Activated CD8-positive, alpha-beta T cell treated with anti-CD3 and anti-CD28 coated beads for 36 hours (primary cell): ENCODE data around the gene HSPA1L. TPM values are rescaled to one million over a fixed set of nuclear protein-coding genes. Genes with fewer than 3 reads are reported as not detected.

Source experiments
- ATAC-seq: fragments of 200-7000 bp; cut with Tn5 transposase; one replicate; pipeline ENCODE4 v1.10.0; 2021; ENCODE audit warnings: mild to moderate bottlenecking, moderate library complexity
- CTCF ChIA-PET: fragments of 350-600 bp; sonication (Branson Sonifier 250); formaldehyde crosslinking; loops from one replicate; lab custom pipeline; 2021; ENCODE audit warnings: antibody characterized with exemption; lab: Charles Lee
- POLR2A ChIA-PET: fragments of 350-600 bp; sonication (Branson Sonifier 250); formaldehyde crosslinking; loops from one replicate; lab custom pipeline; 2021; ENCODE audit warnings: antibody characterized with exemption; lab: Charles Lee
- DNase-seq: peaks from one replicate; pipeline ENCODE4 v3.0.0-alpha.2; 2020
- H3K27ac Mint-ChIP-seq: one replicate; pipeline ENCODE4 v1.8.0; 2021; ENCODE audit warnings: mild to moderate bottlenecking, mixed read lengths
- H3K27me3 Mint-ChIP-seq: one replicate; pipeline ENCODE4 v1.8.0; 2021; ENCODE audit warnings: mixed read lengths
- H3K36me3 Mint-ChIP-seq: one replicate; pipeline ENCODE4 v1.8.0; 2021; ENCODE audit warnings: low read depth, mixed read lengths
- H3K4me1 Mint-ChIP-seq: one replicate; pipeline ENCODE4 v1.8.0; 2021; ENCODE audit warnings: low read depth, mixed read lengths
- H3K4me3 Mint-ChIP-seq: one replicate; pipeline ENCODE4 v1.8.0; 2021; ENCODE audit warnings: mild to moderate bottlenecking, moderate library complexity, mixed read lengths
- H3K9me3 Mint-ChIP-seq: one replicate; pipeline ENCODE4 v1.8.0; 2021; ENCODE audit warnings: mixed read lengths
- intact Hi-C: fragments of 100-400 bp; cut with micrococcal nuclease; formaldehyde crosslinking; loops from one replicate; pipeline ENCODE4 v1.10.0; 2022
- total RNA-seq, 2 experiments: library from RNA; stranded (reverse); gene quantifications; one replicate each; pipeline ENCODE4 v1.2.3, GENCODE V29; 2021
- TF ChIP-seq, protein P1 (sequence below): fragments of 200-600 bp; IDR thresholded peaks from one replicate; pipeline ENCODE4 v1.8.0; 2022; ENCODE audit warnings: antibody characterized with exemption, mild to moderate bottlenecking

The HSPA1L gene
- total RNA-seq, 2 experiments from 2014 or later = 1.7 to 2.0 TPM

DNA sequence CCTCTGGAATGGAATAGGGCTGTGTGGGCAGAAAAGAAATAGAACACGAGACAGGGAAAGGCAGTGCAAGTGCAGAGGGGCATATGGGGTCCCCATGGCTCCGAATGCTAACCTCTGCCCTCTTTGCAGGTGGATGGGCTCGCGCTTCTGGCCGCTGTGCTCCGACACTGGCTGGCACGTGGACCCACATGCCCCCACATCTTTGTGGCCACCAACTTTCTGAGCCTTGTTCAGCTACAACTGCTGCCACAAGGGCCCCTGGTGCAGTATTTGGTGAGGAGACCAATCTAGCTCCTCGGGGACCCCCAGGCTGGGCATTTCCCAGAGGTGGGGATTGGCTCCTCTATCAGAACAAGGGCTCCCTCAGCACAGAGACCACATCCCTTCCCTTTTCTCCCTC, 53.7 kb downstream of the HSPA1L start:
- no peak overlapping the region for H3K27ac Mint-ChIP-seq
- TF ChIP-seq, protein P1, sequence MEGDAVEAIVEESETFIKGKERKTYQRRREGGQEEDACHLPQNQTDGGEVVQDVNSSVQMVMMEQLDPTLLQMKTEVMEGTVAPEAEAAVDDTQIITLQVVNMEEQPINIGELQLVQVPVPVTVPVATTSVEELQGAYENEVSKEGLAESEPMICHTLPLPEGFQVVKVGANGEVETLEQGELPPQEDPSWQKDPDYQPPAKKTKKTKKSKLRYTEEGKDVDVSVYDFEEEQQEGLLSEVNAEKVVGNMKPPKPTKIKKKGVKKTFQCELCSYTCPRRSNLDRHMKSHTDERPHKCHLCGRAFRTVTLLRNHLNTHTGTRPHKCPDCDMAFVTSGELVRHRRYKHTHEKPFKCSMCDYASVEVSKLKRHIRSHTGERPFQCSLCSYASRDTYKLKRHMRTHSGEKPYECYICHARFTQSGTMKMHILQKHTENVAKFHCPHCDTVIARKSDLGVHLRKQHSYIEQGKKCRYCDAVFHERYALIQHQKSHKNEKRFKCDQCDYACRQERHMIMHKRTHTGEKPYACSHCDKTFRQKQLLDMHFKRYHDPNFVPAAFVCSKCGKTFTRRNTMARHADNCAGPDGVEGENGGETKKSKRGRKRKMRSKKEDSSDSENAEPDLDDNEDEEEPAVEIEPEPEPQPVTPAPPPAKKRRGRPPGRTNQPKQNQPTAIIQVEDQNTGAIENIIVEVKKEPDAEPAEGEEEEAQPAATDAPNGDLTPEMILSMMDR = no peak
- no peak overlapping the region for H3K4me3 Mint-ChIP-seq
- H3K9me3 Mint-ChIP-seq = no peaks in the 10 kb centered on the region
- H3K27me3 Mint-ChIP-seq = no peaks in the 10 kb centered on the region
- no peaks in the 10 kb centered on the region for H3K4me1 Mint-ChIP-seq
- DNase-seq = no peak
- intact Hi-C loops = no loop called here
- CTCF ChIA-PET = interaction anchor here (1.0 kb wide), 1 partner anchor 9 kb away, joined by 4 read pairs; no protein-coding TSS in a partner anchor
- POLR2A ChIA-PET = interaction anchor here (0.6 to 0.9 kb wide), 2 partner anchors 12 to 13 kb away, joined by 3 to 4 read pairs; no protein-coding TSS in a partner anchor
- peaks cover 44% of the 10 kb centered on the region for H3K36me3 Mint-ChIP-seq
- no peak for ATAC-seq

DNA sequence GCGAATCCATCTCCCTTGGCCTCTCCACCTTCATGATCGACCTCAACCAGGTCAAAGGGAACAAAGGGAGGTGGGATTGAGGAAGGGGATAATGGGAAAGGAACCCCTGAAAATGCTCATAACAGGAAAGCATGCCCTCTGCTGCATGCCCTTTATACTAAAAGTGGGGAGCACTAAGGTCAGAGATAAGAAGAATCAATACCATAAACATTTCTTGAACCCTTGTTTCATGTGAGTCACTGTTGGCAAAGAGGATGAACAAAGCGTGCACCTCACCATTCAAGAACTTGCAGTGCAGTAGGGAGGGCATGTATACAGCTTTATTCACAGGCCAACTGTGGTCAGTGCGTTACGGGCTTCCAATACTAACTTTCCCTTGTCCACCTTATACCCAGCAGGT, 54.3 kb downstream of the HSPA1L start:
- Mint-ChIP-seq H3K36me3 (peaks cover 44% of the 10 kb centered on the region), H3K4me3 (no peak overlapping the region), H3K9me3 (no peaks in the 10 kb centered on the region), H3K4me1 (no peaks in the 10 kb centered on the region), H3K27ac (no peak overlapping the region), H3K27me3 (no peaks in the 10 kb centered on the region)
- ATAC-seq (no peak), DNase-seq (no peak)
- intact Hi-C loops = no loop called here
- ChIA-PET POLR2A (interaction anchor here (0.6 to 0.9 kb wide), 2 partner anchors 12 to 20 kb away, joined by 3 to 4 read pairs; no protein-coding TSS in a partner anchor), CTCF (interaction anchor here (1.0 kb wide), 1 partner anchor 9 kb away, joined by 3 read pairs; no protein-coding TSS in a partner anchor)
- TF ChIP-seq, protein P1 = no peak

Other genes starting within 250 kb of the HSPA1L start
- gene LTA, start 243.0 kb downstream of the HSPA1L start, total RNA-seq = 100 to 1,000 TPM; 713 to 724 TPM
- 10 to 100 TPM; 89.2 to 92.5 TPM for gene TNF, start 239.7 kb downstream of the HSPA1L start, total RNA-seq
- 100 to 1,000 TPM; 368 to 375 TPM for gene LTB, start 232.9 kb downstream of the HSPA1L start, total RNA-seq
- gene LST1, start 229.0 kb downstream of the HSPA1L start, total RNA-seq = 10 to 100 TPM; 40.4 to 43.6 TPM
- gene NCR3, start 222.3 kb downstream of the HSPA1L start, total RNA-seq = 10 to 100 TPM; 60.1 to 60.3 TPM
- 100 to 1,000 TPM; 240 to 253 TPM for gene AIF1, start 200.0 kb downstream of the HSPA1L start, total RNA-seq
- gene PRRC2A, start 194.6 kb downstream of the HSPA1L start, total RNA-seq = 100 to 1,000 TPM; 257 to 262 TPM
- 100 to 1,000 TPM; 303 to 318 TPM for gene BAG6, start 162.6 kb downstream of the HSPA1L start, total RNA-seq
- gene APOM, start 159.4 kb downstream of the HSPA1L start, total RNA-seq = 1 to 10 TPM; 4.4 to 4.9 TPM
- 10 to 100 TPM; 11.4 to 11.7 TPM for gene C6orf47, start 154.5 kb downstream of the HSPA1L start, total RNA-seq
- 10 to 100 TPM; 29.4 to 30.9 TPM for gene GPANK1, start 150.3 kb downstream of the HSPA1L start, total RNA-seq
- 100 to 1,000 TPM; 241 to 247 TPM for gene CSNK2B, start 149.2 kb downstream of the HSPA1L start, total RNA-seq
- gene LY6G5B, start 145.3 kb downstream of the HSPA1L start, total RNA-seq = 10 to 100 TPM; 14.7 to 16.1 TPM
- gene LY6G5C, start 134.2 kb downstream of the HSPA1L start, total RNA-seq = 1 to 10 TPM; 1.6 to 2.3 TPM
- gene ABHD16A, start 112.0 kb downstream of the HSPA1L start, total RNA-seq = 10 to 100 TPM; 23.7 to 24.3 TPM
- not detected for gene LY6G6F, start 108.4 kb downstream of the HSPA1L start, total RNA-seq
- gene LY6G6D, start 99.9 kb downstream of the HSPA1L start, total RNA-seq = not detected
- gene LY6G6C, start 93.5 kb downstream of the HSPA1L start, total RNA-seq = not detected
- under 1 TPM; 0.65 to 0.81 TPM for gene MPIG6B, start 91.9 kb downstream of the HSPA1L start, total RNA-seq
- gene DDAH2, start 86.0 kb downstream of the HSPA1L start, total RNA-seq = 1 to 10 TPM; 6.3 to 6.9 TPM
- 100 to 1,000 TPM; 334 to 346 TPM for gene CLIC1, start 78.8 kb downstream of the HSPA1L start, total RNA-seq
- gene MSH5, start 75.3 kb downstream of the HSPA1L start, total RNA-seq = 100 to 1,000 TPM in 1 of 2 experiments, 10 to 100 TPM in 1; 96.9 to 105 TPM
- 10 to 100 TPM; 13.6 to 18.7 TPM for gene SAPCD1, start 52.6 kb downstream of the HSPA1L start, total RNA-seq
- 1 to 10 TPM; 1.6 TPM for gene VWA7, start 38.0 kb downstream of the HSPA1L start, total RNA-seq
- 100 to 1,000 TPM; 150 to 153 TPM for gene VARS1, start 19.5 kb downstream of the HSPA1L start, total RNA-seq
- 100 to 1,000 TPM; 117 to 120 TPM for gene LSM2, start 8.3 kb downstream of the HSPA1L start, total RNA-seq
- 10 to 100 TPM; 36.6 to 37.8 TPM for gene HSPA1A, start 260 bp upstream of the HSPA1L start, total RNA-seq
- 10 to 100 TPM; 50.4 to 50.8 TPM for gene HSPA1B, start 12.5 kb upstream of the HSPA1L start, total RNA-seq
- 1 to 10 TPM; 8.7 to 9.8 TPM for gene NEU1, start 47.5 kb upstream of the HSPA1L start, total RNA-seq
- gene SLC44A4, start 63.7 kb upstream of the HSPA1L start, total RNA-seq = not detected
- gene EHMT2, start 82.4 kb upstream of the HSPA1L start, total RNA-seq = 10 to 100 TPM; 55.4 to 56.8 TPM
- gene ZBTB12, start 86.8 kb upstream of the HSPA1L start, total RNA-seq = 1 to 10 TPM; 1.8 to 2.1 TPM
- gene C2, start 112.4 kb upstream of the HSPA1L start, total RNA-seq = 1 to 10 TPM in 1 of 2 experiments, under 1 TPM in 1; 0.99 to 1.4 TPM
- gene CFB, start 130.8 kb upstream of the HSPA1L start, total RNA-seq = under 1 TPM; 0.43 to 0.45 TPM
- gene NELFE, start 143.7 kb upstream of the HSPA1L start, total RNA-seq = 10 to 100 TPM; 60.5 to 61.0 TPM
- 10 to 100 TPM; 76.5 to 77.3 TPM for gene SKIC2, start 143.9 kb upstream of the HSPA1L start, total RNA-seq
- gene DXO, start 156.9 kb upstream of the HSPA1L start, total RNA-seq = 10 to 100 TPM; 13.0 to 13.1 TPM
- 1 to 10 TPM; 2.8 to 3.2 TPM for gene C4A, start 166.8 kb upstream of the HSPA1L start, total RNA-seq
- gene C4B, start 199.5 kb upstream of the HSPA1L start, total RNA-seq = 1 to 10 TPM; 2.7 to 3.3 TPM
- under 1 TPM; 0.16 to 0.27 TPM for gene CYP21A2, start 223.1 kb upstream of the HSPA1L start, total RNA-seq